Measurements from ENCODE around the gene CBLN1. TPM values are rescaled to one million over a fixed set of nuclear protein-coding genes. Genes with fewer than 3 reads are reported as not detected.

The CBLN1 gene
- total and polyA plus RNA-seq, 9 of the 15 experiments (the other 6 are each of a cell fraction or from before 2014, with no cell fraction given), result not detected

DNA sequence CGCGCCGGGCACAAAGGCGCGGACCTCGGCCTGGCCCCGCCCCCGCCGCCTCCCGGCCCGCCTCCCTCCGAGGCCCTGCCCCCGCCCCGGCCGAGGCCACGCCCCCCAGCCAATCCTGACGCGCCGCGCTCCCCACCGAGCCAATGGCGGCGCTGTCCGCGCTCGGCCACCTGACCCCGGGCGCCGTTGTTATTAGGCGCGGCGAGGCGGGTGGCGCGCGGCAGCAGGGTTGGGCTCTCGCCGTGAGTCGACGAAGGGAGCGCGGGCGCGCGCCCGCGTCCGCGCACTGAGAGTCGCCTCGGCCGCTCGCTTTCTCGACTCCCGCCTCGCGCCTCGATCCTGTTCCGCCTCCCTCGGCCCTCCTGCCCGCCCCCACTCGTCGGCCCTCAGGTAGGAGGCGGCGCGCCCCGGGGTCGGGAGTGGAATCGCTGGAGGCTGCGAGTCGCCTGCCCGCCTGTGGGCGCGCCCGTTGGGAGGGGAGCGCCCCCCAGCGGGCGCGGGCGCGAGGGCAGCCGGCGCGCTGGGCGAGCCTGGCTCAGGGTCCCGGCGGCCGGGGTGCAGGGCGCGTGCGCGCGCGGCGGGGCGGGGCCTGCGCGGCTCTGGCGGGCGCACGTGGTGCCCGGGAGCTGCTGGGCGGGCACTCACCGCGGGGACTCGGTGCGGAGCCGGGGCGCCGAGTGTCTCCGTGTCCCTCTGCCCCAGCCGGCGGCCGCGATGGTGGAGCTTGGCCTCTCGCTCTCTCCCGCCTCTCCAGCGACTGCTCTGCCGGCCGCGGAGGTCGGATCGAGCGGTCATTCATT is 405 bp upstream of the CBLN1 start (continued):
- TF ChIP-seq RREB1 (CRISPR knock-in tag; IDR thresholded peaks at IDR 0.05) (no peak), U2AF2 (optimal IDR thresholded peaks at IDR 0.05; ENCODE audit: low read depth, low read length) (no peak), PYGO2 (tag; IDR thresholded peaks at IDR 0.05) (no peak), NFATC3 (IDR thresholded peaks at IDR 0.05) (no peak), SIN3A (IDR thresholded peaks at IDR 0.05; ENCODE audit: borderline replicate concordance in 2 of 2, control insufficient read depth in 1 of 2, low read depth in 2 of 2, low read length in 2 of 2) (no peak), DLX4 (CRISPR knock-in tag; IDR thresholded peaks at IDR 0.05) (no peak), SREBF2 (CRISPR knock-in tag; IDR thresholded peaks at IDR 0.05) (no peak), ZNF778 (CRISPR knock-in tag; IDR thresholded peaks at IDR 0.05) (no peak), MEF2A (IDR thresholded peaks at IDR 0.05; ENCODE audit: control insufficient read depth, low read depth, low read length) (no peak), KHSRP (IDR thresholded peaks at IDR 0.05) (no peak), MBD2 (IDR thresholded peaks at IDR 0.05; ENCODE audit: borderline replicate concordance, low read depth) (no peak)
- TF ChIP-seq, protein P1, sequence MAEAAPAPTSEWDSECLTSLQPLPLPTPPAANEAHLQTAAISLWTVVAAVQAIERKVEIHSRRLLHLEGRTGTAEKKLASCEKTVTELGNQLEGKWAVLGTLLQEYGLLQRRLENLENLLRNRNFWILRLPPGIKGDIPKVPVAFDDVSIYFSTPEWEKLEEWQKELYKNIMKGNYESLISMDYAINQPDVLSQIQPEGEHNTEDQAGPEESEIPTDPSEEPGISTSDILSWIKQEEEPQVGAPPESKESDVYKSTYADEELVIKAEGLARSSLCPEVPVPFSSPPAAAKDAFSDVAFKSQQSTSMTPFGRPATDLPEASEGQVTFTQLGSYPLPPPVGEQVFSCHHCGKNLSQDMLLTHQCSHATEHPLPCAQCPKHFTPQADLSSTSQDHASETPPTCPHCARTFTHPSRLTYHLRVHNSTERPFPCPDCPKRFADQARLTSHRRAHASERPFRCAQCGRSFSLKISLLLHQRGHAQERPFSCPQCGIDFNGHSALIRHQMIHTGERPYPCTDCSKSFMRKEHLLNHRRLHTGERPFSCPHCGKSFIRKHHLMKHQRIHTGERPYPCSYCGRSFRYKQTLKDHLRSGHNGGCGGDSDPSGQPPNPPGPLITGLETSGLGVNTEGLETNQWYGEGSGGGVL (CRISPR knock-in tag; IDR thresholded peaks at IDR 0.05), result no peak
- TF ChIP-seq, protein P2, sequence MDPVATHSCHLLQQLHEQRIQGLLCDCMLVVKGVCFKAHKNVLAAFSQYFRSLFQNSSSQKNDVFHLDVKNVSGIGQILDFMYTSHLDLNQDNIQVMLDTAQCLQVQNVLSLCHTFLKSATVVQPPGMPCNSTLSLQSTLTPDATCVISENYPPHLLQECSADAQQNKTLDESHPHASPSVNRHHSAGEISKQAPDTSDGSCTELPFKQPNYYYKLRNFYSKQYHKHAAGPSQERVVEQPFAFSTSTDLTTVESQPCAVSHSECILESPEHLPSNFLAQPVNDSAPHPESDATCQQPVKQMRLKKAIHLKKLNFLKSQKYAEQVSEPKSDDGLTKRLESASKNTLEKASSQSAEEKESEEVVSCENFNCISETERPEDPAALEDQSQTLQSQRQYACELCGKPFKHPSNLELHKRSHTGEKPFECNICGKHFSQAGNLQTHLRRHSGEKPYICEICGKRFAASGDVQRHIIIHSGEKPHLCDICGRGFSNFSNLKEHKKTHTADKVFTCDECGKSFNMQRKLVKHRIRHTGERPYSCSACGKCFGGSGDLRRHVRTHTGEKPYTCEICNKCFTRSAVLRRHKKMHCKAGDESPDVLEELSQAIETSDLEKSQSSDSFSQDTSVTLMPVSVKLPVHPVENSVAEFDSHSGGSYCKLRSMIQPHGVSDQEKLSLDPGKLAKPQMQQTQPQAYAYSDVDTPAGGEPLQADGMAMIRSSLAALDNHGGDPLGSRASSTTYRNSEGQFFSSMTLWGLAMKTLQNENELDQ (CRISPR knock-in tag; IDR thresholded peaks at IDR 0.05; ENCODE audit: borderline replicate concordance), result no peak
- TF ChIP-seq, protein P3, sequence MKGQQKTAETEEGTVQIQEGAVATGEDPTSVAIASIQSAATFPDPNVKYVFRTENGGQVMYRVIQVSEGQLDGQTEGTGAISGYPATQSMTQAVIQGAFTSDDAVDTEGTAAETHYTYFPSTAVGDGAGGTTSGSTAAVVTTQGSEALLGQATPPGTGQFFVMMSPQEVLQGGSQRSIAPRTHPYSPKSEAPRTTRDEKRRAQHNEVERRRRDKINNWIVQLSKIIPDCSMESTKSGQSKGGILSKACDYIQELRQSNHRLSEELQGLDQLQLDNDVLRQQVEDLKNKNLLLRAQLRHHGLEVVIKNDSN (CRISPR knock-in tag; IDR thresholded peaks at IDR 0.05), result peak; percentile 56; the same call in 1 of the 2 replicates
- TF ChIP-seq, protein P4, sequence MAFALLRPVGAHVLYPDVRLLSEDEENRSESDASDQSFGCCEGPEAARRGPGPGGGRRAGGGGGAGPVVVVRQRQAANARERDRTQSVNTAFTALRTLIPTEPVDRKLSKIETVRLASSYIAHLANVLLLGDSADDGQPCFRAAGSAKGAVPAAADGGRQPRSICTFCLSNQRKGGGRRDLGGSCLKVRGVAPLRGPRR (CRISPR knock-in tag; IDR thresholded peaks at IDR 0.05), result no peak
